ENCODE measurements around the gene CLDN20.

- no peak for TF ChIP-seq CTCF (IDR thresholded peaks at IDR 0.05; ENCODE audit: low read depth, low read length)
- TF ChIP-seq EZH2phosphoT487 (IDR thresholded peaks at IDR 0.05; ENCODE audit: low read depth) = no peak
Measured at GRCh38 chr6:155325700-155326516, 62.1 kb downstream of the CLDN20 start.

Measured in OCI-LY3 (cell line).